ENCODE results near the gene CENPA.

Gene CENPA

GRCh38 chr2:26785431-26786206 is at the start of gene CENPA:
TSS of gene CENPA (plus strand) at chr2:26786056. CDS start at chr2:26786197, 141 bp downstream.
- Histone ChIP-seq H3K9ac (ENCODE audit: low read length) (peak within 1 kb of the TSS; percentile 89), H3K27me3 (ENCODE audit: control insufficient read depth, insufficient read depth, low read length) (no peaks in the 10 kb centered on the region), H3K27ac (ENCODE audit: low read depth, low read length) (peak within 1 kb of the TSS; percentile 56; the same call in 1 of the 2 replicates), H3K36me3 (ENCODE audit: control insufficient read depth, insufficient read depth, low read length) (peaks cover 29% of the 10 kb centered on the region), H3K4me3 (ENCODE audit: low read depth, low read length) (peak within 1 kb of the TSS; percentile 90), H3K9me3 (ENCODE audit: control insufficient read depth, insufficient read depth, low read depth, low read length) (no peaks in the 10 kb centered on the region; the same call in 1 of the 2 replicates), H3K4me1 (ENCODE audit: control insufficient read depth, insufficient read depth, low read length) (peaks cover 2% of the 10 kb centered on the region; the same call in 1 of the 2 replicates)

GRCh38 chr2:26737221-26737620 is 48.6 kb upstream of the CENPA start:
- Histone ChIP-seq H3K4me3 (ENCODE audit: low read depth, low read length) (no peak overlapping the region), H3K9me3 (ENCODE audit: control insufficient read depth, insufficient read depth, low read depth, low read length) (no peaks in the 10 kb centered on the region), H3K4me1 (ENCODE audit: control insufficient read depth, insufficient read depth, low read length) (no peaks in the 10 kb centered on the region; the same call in 1 of the 2 replicates), H3K9ac (ENCODE audit: low read length) (no peak overlapping the region), H3K27ac (ENCODE audit: low read depth, low read length) (no peak overlapping the region), H3K36me3 (ENCODE audit: control insufficient read depth, insufficient read depth, low read length) (no peaks in the 10 kb centered on the region), H3K27me3 (ENCODE audit: control insufficient read depth, insufficient read depth, low read length) (no peaks in the 10 kb centered on the region)

GRCh38 chr2:26738481-26738880 is 47.4 kb upstream of the CENPA start:
- H3K4me1 ChIP-seq (ENCODE audit: control insufficient read depth, insufficient read depth, low read length): no peaks in the 10 kb centered on the region; the same call in 1 of the 2 replicates
- no peaks in the 10 kb centered on the region for H3K36me3 ChIP-seq (ENCODE audit: control insufficient read depth, insufficient read depth, low read length)
- no peak overlapping the region for H3K27ac ChIP-seq (ENCODE audit: low read depth, low read length)
- no peak overlapping the region for H3K9ac ChIP-seq (ENCODE audit: low read length)
- no peak overlapping the region for H3K4me3 ChIP-seq (ENCODE audit: low read depth, low read length)
- no peaks in the 10 kb centered on the region for H3K27me3 ChIP-seq (ENCODE audit: control insufficient read depth, insufficient read depth, low read length)
- H3K9me3 ChIP-seq (ENCODE audit: control insufficient read depth, insufficient read depth, low read depth, low read length): no peaks in the 10 kb centered on the region

GRCh38 chr2:26739514-26739913 is 46.3 kb upstream of the CENPA start:
- Histone ChIP-seq H3K4me1 (ENCODE audit: control insufficient read depth, insufficient read depth, low read length) (peaks cover 3% of the 10 kb centered on the region; the same call in 1 of the 2 replicates), H3K27me3 (ENCODE audit: control insufficient read depth, insufficient read depth, low read length) (no peaks in the 10 kb centered on the region), H3K36me3 (ENCODE audit: control insufficient read depth, insufficient read depth, low read length) (no peaks in the 10 kb centered on the region), H3K4me3 (ENCODE audit: low read depth, low read length) (no peak overlapping the region), H3K27ac (ENCODE audit: low read depth, low read length) (no peak overlapping the region), H3K9ac (ENCODE audit: low read length) (no peak overlapping the region), H3K9me3 (ENCODE audit: control insufficient read depth, insufficient read depth, low read depth, low read length) (no peaks in the 10 kb centered on the region)

- H3K4me3 ChIP-seq (ENCODE audit: low read depth, low read length): no peak overlapping the region
- H3K4me1 ChIP-seq (ENCODE audit: control insufficient read depth, insufficient read depth, low read length): peaks cover 3% of the 10 kb centered on the region; the same call in 1 of the 2 replicates
- H3K36me3 ChIP-seq (ENCODE audit: control insufficient read depth, insufficient read depth, low read length): no peaks in the 10 kb centered on the region
- no peak overlapping the region for H3K27ac ChIP-seq (ENCODE audit: low read depth, low read length)
- H3K9ac ChIP-seq (ENCODE audit: low read length): no peak overlapping the region
- H3K27me3 ChIP-seq (ENCODE audit: control insufficient read depth, insufficient read depth, low read length): no peaks in the 10 kb centered on the region
- H3K9me3 ChIP-seq (ENCODE audit: control insufficient read depth, insufficient read depth, low read depth, low read length): no peaks in the 10 kb centered on the region
Measured at GRCh38 chr2:26740346-26740745, 45.5 kb upstream of the CENPA start.

GRCh38 chr2:26740890-26741302 is 45.0 kb upstream of the CENPA start:
- Histone ChIP-seq H3K36me3 (ENCODE audit: control insufficient read depth, insufficient read depth, low read length) (no peaks in the 10 kb centered on the region), H3K27me3 (ENCODE audit: control insufficient read depth, insufficient read depth, low read length) (no peaks in the 10 kb centered on the region), H3K4me1 (ENCODE audit: control insufficient read depth, insufficient read depth, low read length) (peaks cover 3% of the 10 kb centered on the region; the same call in 1 of the 2 replicates), H3K9ac (ENCODE audit: low read length) (no peak overlapping the region), H3K27ac (ENCODE audit: low read depth, low read length) (no peak overlapping the region), H3K4me3 (ENCODE audit: low read depth, low read length) (no peak overlapping the region), H3K9me3 (ENCODE audit: control insufficient read depth, insufficient read depth, low read depth, low read length) (no peaks in the 10 kb centered on the region)

GRCh38 chr2:26742048-26742770 is 43.6 kb upstream of the CENPA start:
- Histone ChIP-seq H3K4me3 (ENCODE audit: low read depth, low read length) (no peak overlapping the region), H3K9me3 (ENCODE audit: control insufficient read depth, insufficient read depth, low read depth, low read length) (no peaks in the 10 kb centered on the region), H3K27me3 (ENCODE audit: control insufficient read depth, insufficient read depth, low read length) (no peaks in the 10 kb centered on the region), H3K4me1 (ENCODE audit: control insufficient read depth, insufficient read depth, low read length) (peaks cover 3% of the 10 kb centered on the region; the same call in 1 of the 2 replicates), H3K36me3 (ENCODE audit: control insufficient read depth, insufficient read depth, low read length) (no peaks in the 10 kb centered on the region), H3K9ac (ENCODE audit: low read length) (no peak overlapping the region), H3K27ac (ENCODE audit: low read depth, low read length) (no peak overlapping the region)

- H3K9me3 ChIP-seq (ENCODE audit: control insufficient read depth, insufficient read depth, low read depth, low read length): no peaks in the 10 kb centered on the region
- no peaks in the 10 kb centered on the region for H3K27me3 ChIP-seq (ENCODE audit: control insufficient read depth, insufficient read depth, low read length)
Measured at GRCh38 chr2:26743852-26744251, 42.0 kb upstream of the CENPA start.

GRCh38 chr2:26744953-26745352 is 40.9 kb upstream of the CENPA start:
- Histone ChIP-seq H3K27me3 (ENCODE audit: control insufficient read depth, insufficient read depth, low read length) (no peaks in the 10 kb centered on the region), H3K4me1 (ENCODE audit: control insufficient read depth, insufficient read depth, low read length) (peaks cover 10% of the 10 kb centered on the region), H3K9ac (ENCODE audit: low read length) (no peak overlapping the region), H3K36me3 (ENCODE audit: control insufficient read depth, insufficient read depth, low read length) (no peaks in the 10 kb centered on the region), H3K27ac (ENCODE audit: low read depth, low read length) (no peak overlapping the region), H3K9me3 (ENCODE audit: control insufficient read depth, insufficient read depth, low read depth, low read length) (no peaks in the 10 kb centered on the region), H3K4me3 (ENCODE audit: low read depth, low read length) (no peak overlapping the region)

More at GRCh38 chr2:26743852-26744251, 42.0 kb upstream of the CENPA start:
- Histone ChIP-seq H3K9ac (ENCODE audit: low read length) (no peak overlapping the region), H3K27ac (ENCODE audit: low read depth, low read length) (no peak overlapping the region), H3K4me3 (ENCODE audit: low read depth, low read length) (no peak overlapping the region), H3K36me3 (ENCODE audit: control insufficient read depth, insufficient read depth, low read length) (no peaks in the 10 kb centered on the region), H3K4me1 (ENCODE audit: control insufficient read depth, insufficient read depth, low read length) (peaks cover 3% of the 10 kb centered on the region; the same call in 1 of the 2 replicates)

GRCh38 chr2:26745609-26746327 is 40.1 kb upstream of the CENPA start:
- Histone ChIP-seq H3K4me1 (ENCODE audit: control insufficient read depth, insufficient read depth, low read length) (peaks cover 13% of the 10 kb centered on the region), H3K9ac (ENCODE audit: low read length) (no peak overlapping the region), H3K36me3 (ENCODE audit: control insufficient read depth, insufficient read depth, low read length) (no peaks in the 10 kb centered on the region)

More at GRCh38 chr2:26745609-26746327, 40.1 kb upstream of the CENPA start:
- H3K27me3 ChIP-seq (ENCODE audit: control insufficient read depth, insufficient read depth, low read length): no peaks in the 10 kb centered on the region
- no peak overlapping the region for H3K4me3 ChIP-seq (ENCODE audit: low read depth, low read length)
- no peaks in the 10 kb centered on the region for H3K9me3 ChIP-seq (ENCODE audit: control insufficient read depth, insufficient read depth, low read depth, low read length)
- no peak overlapping the region for H3K27ac ChIP-seq (ENCODE audit: low read depth, low read length)
